Loucy (cell line): ENCODE data around the gene ANAPC2.

Experiments
- H2AFZ ChIP-seq: fragments of 200-600 bp; sonication (generic); 2 replicates; pipeline ENCODE4 v1.6.0; 2016; ENCODE audit warnings: antibody characterized with exemption, mild to moderate bottlenecking, low read length, moderate library complexity
- H3F3A ChIP-seq: fragments of 200-600 bp; 2 replicates; pipeline ENCODE4 v1.6.0; 2016; ENCODE audit warnings: antibody characterized with exemption, low read depth, mild to moderate bottlenecking
- H3K27me3 ChIP-seq: fragments of 200-600 bp; sonication (generic); 2 replicates; pipeline ENCODE4 v1.6.1; 2014; ENCODE audit warnings: low read length, mild to moderate bottlenecking; ENCODE audit not compliant: insufficient read depth, poor library complexity, severe bottlenecking
- H3K36me3 ChIP-seq: fragments of 200-600 bp; sonication (generic); 2 replicates; pipeline ENCODE4 v1.6.1; 2016; ENCODE audit warnings: low read length; ENCODE audit not compliant: insufficient read depth
- H3K4me1 ChIP-seq: fragments of 200-600 bp; sonication (generic); 2 replicates; pipeline ENCODE4 v1.5.1; 2014; ENCODE audit warnings: low read length, mild to moderate bottlenecking; ENCODE audit not compliant: insufficient read depth, poor library complexity, severe bottlenecking
- H3K4me2 ChIP-seq: fragments of 200-600 bp; sonication (generic); 2 replicates; pipeline ENCODE4 v1.6.0; 2014; ENCODE audit warnings: antibody characterized with exemption, low read length, low read depth, mild to moderate bottlenecking; ENCODE audit not compliant: poor library complexity, severe bottlenecking
- H3K4me3 ChIP-seq: fragments of 200-600 bp; sonication (generic); 2 replicates; pipeline ENCODE4 v1.5.1; 2014; ENCODE audit warnings: low read length, mild to moderate bottlenecking, mixed read lengths; ENCODE audit not compliant: poor library complexity, severe bottlenecking
- H3K79me2 ChIP-seq: fragments of 200-600 bp; sonication (generic); 2 replicates; pipeline ENCODE4 v1.6.1; 2014; ENCODE audit warnings: low read length; ENCODE audit not compliant: insufficient read depth
- H3K9ac ChIP-seq: fragments of 200-600 bp; sonication (generic); 2 replicates; pipeline ENCODE4 v1.6.0; 2014; ENCODE audit warnings: mild to moderate bottlenecking, low read depth, low read length, moderate library complexity; ENCODE audit not compliant: poor library complexity, severe bottlenecking
- H3K9me2 ChIP-seq: fragments of 200-600 bp; sonication (generic); replicated peaks from 2 replicates; pipeline ENCODE4 v1.6.1; 2016; ENCODE audit warnings: low read depth, low read length, mixed read lengths
- H3K9me3 ChIP-seq: fragments of 200-600 bp; sonication (generic); 2 replicates; pipeline ENCODE4 v1.6.1; 2014; ENCODE audit warnings: mild to moderate bottlenecking, antibody characterized with exemption, low read length, low read depth; ENCODE audit not compliant: insufficient read depth
- H4K20me1 ChIP-seq: fragments of 200-600 bp; sonication (generic); 2 replicates; pipeline ENCODE4 v1.6.0; 2014; ENCODE audit warnings: antibody characterized with exemption, low read length, mild to moderate bottlenecking; ENCODE audit not compliant: insufficient read depth, poor library complexity, severe bottlenecking
- EZH2phosphoT487 ChIP-seq: fragments of 200-600 bp; IDR thresholded peaks from 2 replicates; pipeline ENCODE4 v1.6.1; 2018; ENCODE audit warnings: antibody characterized with exemption, mild to moderate bottlenecking, moderate library complexity, borderline replicate concordance
- TF ChIP-seq, protein P1 (sequence below): fragments of 200-600 bp; sonication (generic); conservative IDR thresholded peaks from 2 replicates; pipeline ENCODE4 v1.5.1; 2014; ENCODE audit warnings: mild to moderate bottlenecking, antibody characterized with exemption, low read length

The ANAPC2 gene

DNA sequence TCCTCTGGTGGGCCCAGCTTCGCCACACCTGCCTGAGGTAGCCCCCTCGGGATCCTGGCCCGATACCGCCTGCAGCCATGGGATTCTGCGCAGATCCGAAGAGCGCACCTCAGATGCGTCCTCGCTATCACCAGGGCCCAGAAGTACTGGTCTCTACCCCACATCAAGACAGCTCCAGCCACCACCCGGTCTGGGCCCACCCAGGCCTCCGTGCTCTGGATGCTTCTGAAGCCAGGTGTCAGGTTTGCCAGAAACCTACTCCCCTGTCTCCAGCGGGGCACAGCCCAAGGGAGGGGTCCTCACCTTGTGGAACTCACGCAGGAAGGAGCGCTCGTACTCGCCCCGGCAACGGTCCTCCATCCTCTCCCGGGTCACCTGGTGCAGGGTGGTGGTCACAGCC, 2.4 kb downstream of the ANAPC2 start:
- peaks cover 26% of the 10 kb centered on the region for H4K20me1 ChIP-seq
- H3K36me3 ChIP-seq, result peaks cover 14% of the 10 kb centered on the region; the same call in 1 of the 2 replicates
- peaks cover 8% of the 10 kb centered on the region; the same call in 1 of the 2 replicates for H3F3A ChIP-seq
- TF ChIP-seq EZH2phosphoT487, result no peak
- TF ChIP-seq, protein P1, sequence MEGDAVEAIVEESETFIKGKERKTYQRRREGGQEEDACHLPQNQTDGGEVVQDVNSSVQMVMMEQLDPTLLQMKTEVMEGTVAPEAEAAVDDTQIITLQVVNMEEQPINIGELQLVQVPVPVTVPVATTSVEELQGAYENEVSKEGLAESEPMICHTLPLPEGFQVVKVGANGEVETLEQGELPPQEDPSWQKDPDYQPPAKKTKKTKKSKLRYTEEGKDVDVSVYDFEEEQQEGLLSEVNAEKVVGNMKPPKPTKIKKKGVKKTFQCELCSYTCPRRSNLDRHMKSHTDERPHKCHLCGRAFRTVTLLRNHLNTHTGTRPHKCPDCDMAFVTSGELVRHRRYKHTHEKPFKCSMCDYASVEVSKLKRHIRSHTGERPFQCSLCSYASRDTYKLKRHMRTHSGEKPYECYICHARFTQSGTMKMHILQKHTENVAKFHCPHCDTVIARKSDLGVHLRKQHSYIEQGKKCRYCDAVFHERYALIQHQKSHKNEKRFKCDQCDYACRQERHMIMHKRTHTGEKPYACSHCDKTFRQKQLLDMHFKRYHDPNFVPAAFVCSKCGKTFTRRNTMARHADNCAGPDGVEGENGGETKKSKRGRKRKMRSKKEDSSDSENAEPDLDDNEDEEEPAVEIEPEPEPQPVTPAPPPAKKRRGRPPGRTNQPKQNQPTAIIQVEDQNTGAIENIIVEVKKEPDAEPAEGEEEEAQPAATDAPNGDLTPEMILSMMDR, result no peak
- H3K4me1 ChIP-seq, result peaks cover 20% of the 10 kb centered on the region
- peaks cover 49% of the 10 kb centered on the region for H3K79me2 ChIP-seq
- peak overlapping the region; percentile 91 for H3K4me2 ChIP-seq
- no peak overlapping the region for H2AFZ ChIP-seq
- no peaks in the 10 kb centered on the region for H3K9me3 ChIP-seq
- no peaks in the 10 kb centered on the region for H3K9me2 ChIP-seq
- no peaks in the 10 kb centered on the region for H3K27me3 ChIP-seq
- H3K9ac ChIP-seq, result no peak overlapping the region
- peak overlapping the region; percentile 96 for H3K4me3 ChIP-seq

DNA sequence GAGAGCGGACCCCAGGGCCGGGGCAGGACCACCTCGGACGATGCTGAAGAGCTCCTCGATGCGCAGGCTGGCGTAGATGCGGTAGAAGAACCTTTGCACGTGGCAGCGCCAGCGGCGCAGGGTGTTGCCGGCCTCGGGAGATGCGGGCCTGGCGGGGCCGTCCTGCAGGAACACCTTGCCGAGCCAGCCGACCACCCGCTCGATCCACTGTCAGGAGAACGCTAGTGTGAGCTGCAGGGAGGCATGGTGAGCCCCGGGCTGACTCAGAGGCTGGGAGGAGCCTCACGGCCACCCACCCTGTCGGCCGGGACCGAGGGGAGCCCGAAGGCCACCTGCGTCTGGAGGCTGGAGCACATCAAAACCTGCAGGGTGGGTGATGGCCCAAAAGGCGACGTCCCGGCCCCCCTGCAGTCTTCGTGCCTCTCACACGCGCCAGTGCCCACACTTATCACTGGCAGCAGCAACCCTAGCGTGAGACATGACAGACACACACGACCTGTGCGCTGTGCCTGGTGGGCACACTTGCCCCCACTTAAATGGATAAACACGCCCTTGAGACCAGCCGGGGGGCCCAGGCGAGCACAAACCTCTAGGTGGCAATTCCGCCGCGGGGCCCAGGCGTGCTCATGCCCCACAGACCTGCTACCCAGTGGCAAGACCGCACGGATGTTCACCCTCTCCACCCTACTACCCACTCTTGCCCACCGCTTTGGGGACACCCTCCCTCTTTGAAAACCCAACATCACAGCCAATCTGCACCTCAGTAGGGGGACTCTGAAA, 3.3 kb downstream of the ANAPC2 start:
- Histone ChIP-seq H3K27me3 (no peaks in the 10 kb centered on the region), H3K36me3 (peaks cover 21% of the 10 kb centered on the region; the same call in 1 of the 2 replicates), H2AFZ (no peak overlapping the region), H3K79me2 (peaks cover 41% of the 10 kb centered on the region), H3K9me2 (no peaks in the 10 kb centered on the region), H3K9me3 (no peaks in the 10 kb centered on the region), H4K20me1 (peaks cover 18% of the 10 kb centered on the region), H3F3A (peaks cover 8% of the 10 kb centered on the region; the same call in 1 of the 2 replicates), H3K4me2 (peak overlapping the region; percentile 91), H3K4me3 (no peak overlapping the region), H3K4me1 (peaks cover 16% of the 10 kb centered on the region), H3K9ac (no peak overlapping the region)
- TF ChIP-seq, protein P1, result no peak
- TF ChIP-seq EZH2phosphoT487, result no peak

DNA sequence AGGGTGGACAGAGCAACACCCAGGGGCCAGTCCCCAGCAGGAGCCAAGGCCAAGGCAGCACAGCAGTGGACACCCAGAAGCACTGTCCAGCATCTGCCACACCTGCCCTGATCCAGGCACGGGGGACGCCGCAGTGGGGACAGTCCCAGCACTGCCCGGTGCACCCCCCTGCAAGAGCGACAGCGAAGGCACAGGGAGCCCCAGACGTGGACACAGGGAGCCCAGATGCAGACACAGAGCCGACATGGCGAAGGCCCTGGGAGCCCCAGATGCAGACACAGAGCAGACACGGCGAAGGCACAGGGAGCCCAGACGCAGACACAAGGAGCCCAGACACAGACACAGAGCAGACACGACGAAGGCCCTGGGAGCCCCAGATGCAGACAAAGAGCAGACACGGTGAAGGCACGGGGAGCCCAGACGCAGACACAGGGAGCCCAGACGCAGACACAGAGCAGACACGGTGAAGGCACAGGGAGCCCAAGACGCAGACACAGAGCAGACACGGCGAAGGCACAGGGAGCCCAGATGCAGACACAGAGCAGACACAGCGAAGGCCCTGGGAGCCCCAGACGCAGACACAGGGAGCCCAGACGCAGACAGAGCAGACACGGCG, 4.3 kb downstream of the ANAPC2 start:
- H3K4me2 ChIP-seq, result no peak overlapping the region
- no peak overlapping the region for H2AFZ ChIP-seq
- peaks cover 9% of the 10 kb centered on the region for H4K20me1 ChIP-seq
- no peak overlapping the region for H3K9ac ChIP-seq
- H3K4me3 ChIP-seq, result no peak overlapping the region
- TF ChIP-seq, protein P1, result no peak
- TF ChIP-seq EZH2phosphoT487, result no peak
- peaks cover 23% of the 10 kb centered on the region; the same call in 1 of the 2 replicates for H3K36me3 ChIP-seq
- peaks cover 10% of the 10 kb centered on the region for H3K4me1 ChIP-seq
- H3K9me2 ChIP-seq, result no peaks in the 10 kb centered on the region
- no peaks in the 10 kb centered on the region for H3K9me3 ChIP-seq
- H3F3A ChIP-seq, result 0 out of 2 replicates have a peak, but pooled peaks cover 5% of the 10 kb centered on the region
- H3K27me3 ChIP-seq, result no peaks in the 10 kb centered on the region
- H3K79me2 ChIP-seq, result peaks cover 32% of the 10 kb centered on the region
